ENCODE results near the gene MATCAP1.

DNA sequence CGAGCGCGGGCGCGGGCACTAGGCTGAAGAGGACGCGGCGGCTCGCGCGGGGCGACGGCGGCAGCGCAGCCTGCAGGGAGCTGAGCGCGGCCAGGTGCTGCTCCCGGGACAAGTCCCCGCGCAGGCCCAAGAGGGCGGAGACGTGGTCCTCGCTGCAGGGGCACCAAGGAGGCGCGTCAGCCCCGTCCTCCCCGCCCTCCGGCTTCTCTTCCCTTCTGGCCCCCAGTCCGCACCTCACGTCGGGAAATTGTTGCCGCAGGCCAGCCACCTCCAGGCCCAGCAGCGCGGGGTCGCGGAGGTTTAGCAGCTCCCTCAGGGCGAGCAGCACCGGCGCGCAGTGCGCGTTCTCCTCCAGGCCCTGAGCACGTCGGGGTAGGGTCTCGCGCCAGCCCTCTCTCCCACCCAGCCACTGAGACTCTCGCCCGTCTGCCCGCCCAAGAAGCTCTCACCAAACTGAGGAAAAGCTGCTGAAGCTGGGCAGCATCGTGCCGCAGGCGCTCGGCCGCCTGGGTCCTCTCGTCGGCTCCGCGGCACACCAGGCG, 761 bp upstream of the MATCAP1 start:
- TF ChIP-seq, protein P1, sequence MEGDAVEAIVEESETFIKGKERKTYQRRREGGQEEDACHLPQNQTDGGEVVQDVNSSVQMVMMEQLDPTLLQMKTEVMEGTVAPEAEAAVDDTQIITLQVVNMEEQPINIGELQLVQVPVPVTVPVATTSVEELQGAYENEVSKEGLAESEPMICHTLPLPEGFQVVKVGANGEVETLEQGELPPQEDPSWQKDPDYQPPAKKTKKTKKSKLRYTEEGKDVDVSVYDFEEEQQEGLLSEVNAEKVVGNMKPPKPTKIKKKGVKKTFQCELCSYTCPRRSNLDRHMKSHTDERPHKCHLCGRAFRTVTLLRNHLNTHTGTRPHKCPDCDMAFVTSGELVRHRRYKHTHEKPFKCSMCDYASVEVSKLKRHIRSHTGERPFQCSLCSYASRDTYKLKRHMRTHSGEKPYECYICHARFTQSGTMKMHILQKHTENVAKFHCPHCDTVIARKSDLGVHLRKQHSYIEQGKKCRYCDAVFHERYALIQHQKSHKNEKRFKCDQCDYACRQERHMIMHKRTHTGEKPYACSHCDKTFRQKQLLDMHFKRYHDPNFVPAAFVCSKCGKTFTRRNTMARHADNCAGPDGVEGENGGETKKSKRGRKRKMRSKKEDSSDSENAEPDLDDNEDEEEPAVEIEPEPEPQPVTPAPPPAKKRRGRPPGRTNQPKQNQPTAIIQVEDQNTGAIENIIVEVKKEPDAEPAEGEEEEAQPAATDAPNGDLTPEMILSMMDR (conservative IDR thresholded peaks at IDR 0.05 in 1 of 2, IDR thresholded peaks at IDR 0.05 in 1 of 2; ENCODE audit: low read depth in 1 of 2, low read length in 2 of 2), result no peak
- peak; percentile 42 for TF ChIP-seq EZH2 (IDR thresholded peaks at IDR 0.05; ENCODE audit: low read length, missing control alignments)

All from fibroblast of lung (primary cell).